HepG2 (cell line): ENCODE data around the gene MAST1. TPM values are rescaled to one million over a fixed set of nuclear protein-coding genes. Genes with fewer than 3 reads are reported as not detected.

Experiments used
- ATAC-seq: fragments of 200-7000 bp; cut with Tn5 transposase; 3 replicates; pipeline ENCODE4 v1.9.1; 2020; ENCODE audit warnings: mild to moderate bottlenecking, moderate library complexity
- BruUV-seq: library from RNA; stranded (reverse); fragments of 400-500 nt; replicated peaks from 2 replicates; lab custom pipeline; 2021; lab: Mats Ljungman, UMichigan
- CTCF ChIA-PET: fragments of 300-600 bp; formaldehyde crosslinking; extraction: SDS; loops from one replicate; lab custom pipeline; 2021; ENCODE audit warnings: low total read pairs, inconsistent platforms, low intra/inter-chr PET ratio; lab: Yijun Ruan, JAX
- POLR2A ChIA-PET: fragments of 350-600 bp; sonication (Branson Sonifier 250); formaldehyde crosslinking; loops from one replicate; lab custom pipeline; 2020; ENCODE audit warnings: antibody characterized with exemption, inconsistent platforms; lab: Yijun Ruan, JAX
- DNase-seq: peaks from one replicate; pipeline ENCODE4 v3.0.0-alpha.2; 2015; ENCODE audit warnings: low spot score
- FAIRE-seq: peaks from 3 replicates; lab custom pipeline; 2011; peaks lifted over from hg19 to GRCh38; lab: Jason Lieb, UNC
- H2AFZ ChIP-seq: one replicate; pipeline ENCODE4 v1.6.1; 2011; ENCODE audit warnings: low read length, inconsistent platforms
- H3K27ac ChIP-seq: fragments of 300-600 bp; 3 replicates; pipeline ENCODE4 v1.8.0; 2011; ENCODE audit warnings: mixed run types, mild to moderate bottlenecking, mixed read lengths, low read length, inconsistent platforms; ENCODE audit not compliant: insufficient read depth; ENCODE audit errors: extremely low read length
- H3K27me3 ChIP-seq, 2 experiments: fragments of 200-600 bp in 1 of 2; 2 replicates in 1 of 2; 3 replicates in 1 of 2; pipeline versions ENCODE4 v1.6.0 to v1.8.0; 2011; ENCODE audit warnings: low read length in 2 of 2, mild to moderate bottlenecking in 2 of 2, moderate library complexity in 2 of 2, inconsistent platforms in 1 of 2; ENCODE audit not compliant: insufficient read depth in 2 of 2, control insufficient read depth in 1 of 2
- H3K36me3 ChIP-seq, 2 experiments: fragments of 200-600 bp in 1 of 2; replicated peaks in 1 of 2; 2 replicates in 1 of 2; 3 replicates in 1 of 2; pipeline versions ENCODE4 v1.5.1 to v1.8.0; 2011; ENCODE audit warnings: low read length in 2 of 2, inconsistent platforms in 1 of 2; ENCODE audit not compliant: insufficient read depth in 2 of 2, control insufficient read depth in 1 of 2
- H3K4me1 ChIP-seq: 2 replicates; pipeline ENCODE4 v1.5.1; 2012; ENCODE audit warnings: low read length, inconsistent platforms; ENCODE audit not compliant: insufficient read depth
- H3K4me2 ChIP-seq: 2 replicates; pipeline ENCODE4 v1.6.0; 2011; ENCODE audit warnings: low read depth, low read length, inconsistent platforms
- H3K4me3 ChIP-seq, 3 experiments: fragments of 200-600 bp in 1 of 3; sonication (generic), shearing (Covaris generic) in 1 of 3; replicated peaks in 1 of 3; 2 replicates each; pipeline ENCODE4 v1.5.1; 2011 to 2016; ENCODE audit warnings: low read length in 3 of 3, inconsistent platforms in 2 of 3, low read depth in 2 of 3, mild to moderate bottlenecking in 2 of 3, control low read depth in 1 of 3, mixed read lengths in 1 of 3; ENCODE audit not compliant: insufficient read depth in 1 of 3
- H3K79me2 ChIP-seq: one replicate; pipeline ENCODE4 v1.6.1; 2011; ENCODE audit warnings: low read length, inconsistent platforms; ENCODE audit not compliant: insufficient read depth
- H3K9ac ChIP-seq: 2 replicates; pipeline ENCODE4 v1.6.0; 2011; ENCODE audit warnings: mild to moderate bottlenecking, low read depth, low read length, inconsistent platforms; ENCODE audit not compliant: insufficient read depth
- H3K9me3 ChIP-seq: 2 replicates; pipeline ENCODE4 v1.5.1; 2012; ENCODE audit warnings: mild to moderate bottlenecking, low read length
- H4K20me1 ChIP-seq: 2 replicates; pipeline ENCODE4 v1.6.0; 2011; ENCODE audit warnings: inconsistent platforms, mild to moderate bottlenecking, low read length, moderate library complexity; ENCODE audit not compliant: insufficient read depth
- PRDM4 ChIP-seq: sonication (generic); formaldehyde crosslinking; IDR thresholded peaks from 2 replicates; pipeline ENCODE4 v1.9.0; 2021; ENCODE audit warnings: missing genetic modification reagents, borderline replicate concordance
- REL ChIP-seq: sonication (generic); formaldehyde crosslinking; conservative IDR thresholded peaks from 2 replicates; pipeline ENCODE4 v1.8.0; 2022; ENCODE audit warnings: mild to moderate bottlenecking, missing genetic modification reagents, moderate library complexity
- ZNF543 ChIP-seq: sonication (generic); formaldehyde crosslinking; IDR thresholded peaks from 2 replicates; pipeline ENCODE4 v1.4.0; 2020; ENCODE audit warnings: mild to moderate bottlenecking, missing genetic modification reagents
- WGBS: methylation state at CpG from one replicate; pipeline ENCODE4 v1.1.6; 2017; ENCODE audit warnings: low lambda C conversion rate; 5-methylcytosine and 5-hydroxymethylcytosine counted together
- in situ Hi-C: cut with HindIII; loops from 2 replicates; pipeline ENCODE4 v1.10.0; 2017; ENCODE audit warnings: low pct_unique_long_range_greater_than_20kb; ENCODE audit not compliant: extremely low pct_ligation_motif_present
- intact Hi-C: fragments of 100-400 bp; cut with micrococcal nuclease; formaldehyde crosslinking; loops from one replicate; pipeline ENCODE4 v1.10.0; 2022; ENCODE audit not compliant: unreplicated experiment
- polyA plus RNA-seq, 8 experiments: library from polyadenylated mRNA; depleted of rRNA in 3 of 8; stranded (reverse) in 7 of 8; unstranded in 1 of 8; fragments of >200 nt; fragmentation: Illumina TruSeq in 4 of 8; extraction: Trizol in 4 of 8; gene quantifications; 2 replicates each; pipeline versions ENCODE4 v1.2.1 to v1.2.3, GENCODE V29; 2011 to 2016; ENCODE audit warnings: low read depth in 4 of 8, missing spikeins in 1 of 8, mixed read lengths in 1 of 8; ENCODE audit not compliant: insufficient read depth in 1 of 8
- total RNA-seq, 5 experiments: library from RNA; depleted of rRNA; stranded (reverse); fragments of >200 nt; fragmentation: Illumina TruSeq; extraction: Trizol; gene quantifications; 2 replicates each; pipeline ENCODE4 v1.2.3, GENCODE V29; 2016; ENCODE audit warnings: low read depth in 1 of 5

Gene MAST1
- total and polyA plus RNA-seq, 2 of the 13 experiments (the other 11 are each of a cell fraction or from before 2014, with no cell fraction given): 0.73 to 4.7 TPM

- no peak for DNase-seq
- ATAC-seq: no peak
- no TSS peak for BruUV-seq
- TF ChIP-seq ZNF543 (CRISPR knock-in tag) (no peak), REL (0 out of 2 replicates have a peak, but pooled peaks have one; percentile 12), PRDM4 (CRISPR knock-in tag) (no peak)
- peak overlapping the region; percentile 81 for H3K27ac ChIP-seq
- peaks cover 34% of the 10 kb centered on the region for H3K4me1 ChIP-seq
- H2AFZ ChIP-seq: no peak overlapping the region
- no peaks in the 10 kb centered on the region for H3K9me3 ChIP-seq
- peak overlapping the region; percentile 60 to 87 (median 64); a peak in 5 of 6 replicates for H3K4me3 ChIP-seq
- no peaks in the 10 kb centered on the region for H3K27me3 ChIP-seq
- intact Hi-C loops (no loop called here), in situ Hi-C loops (no loop called here)
- WGBS: 81% methylated on average over 7 of the region's 7 CpGs
- peaks cover 8% of the 10 kb centered on the region for H3K79me2 ChIP-seq
- ChIA-PET POLR2A (interaction anchor here (1.5 to 3.9 kb wide), 3 partner anchors 17 to 97 kb away, joined by 3 to 124 read pairs (median 21); partner anchors contain the start of genes GCDH and HOOK2), CTCF (interaction anchor here (2.6 to 3.7 kb wide), 2 partner anchors 16 to 19 kb away, joined by 6 to 54 read pairs; partner anchors contain the start of gene HOOK2)
- H3K9ac ChIP-seq: peak overlapping the region; percentile 89
- FAIRE-seq: no peak
- no peaks in the 10 kb centered on the region for H4K20me1 ChIP-seq
- peak overlapping the region; percentile 99 for H3K4me2 ChIP-seq
- H3K36me3 ChIP-seq: peaks cover 2 to 4% of the 10 kb centered on the region in 2 experiments; a peak in 3 of 5 replicates
Measured at GRCh38 chr19:12794196-12794941, 43.9 kb upstream of the MAST1 start.
